Spinal cord (tissue), 10 donors: ENCODE data around the gene MVK. TPM values are rescaled to one million over a fixed set of nuclear protein-coding genes. Genes with fewer than 3 reads are reported as not detected.
A peak's percentile ranks its signal among the peaks of the same experiment; 100 is the strongest.
"Not testable (repeated sequence)": the region's sequence is repeated elsewhere in the genome, so short reads cannot be mapped to it uniquely, and the experiment has no call there.

ENCODE experiments used
- DNase-seq, 6 donors: peaks; one replicate each; pipeline versions ENCODE4 v3.0.0 to v3.0.0-alpha.2; 2013 to 2015; ENCODE audit warnings: low spot score in 6 of 6, low read depth in 4 of 6
- H3K27ac ChIP-seq: one replicate; pipeline ENCODE4 v1.5.1; 2013; ENCODE audit warnings: low read depth, low read length, control low read depth
- H3K27me3 ChIP-seq: one replicate; pipeline ENCODE4 v1.6.1; 2013; ENCODE audit warnings: low read length; ENCODE audit not compliant: control insufficient read depth, insufficient read depth
- H3K36me3 ChIP-seq: one replicate; pipeline ENCODE4 v1.6.1; 2013; ENCODE audit warnings: low read length; ENCODE audit not compliant: control insufficient read depth, insufficient read depth
- H3K4me1 ChIP-seq: one replicate; pipeline ENCODE4 v1.6.1; 2013; ENCODE audit warnings: low read length; ENCODE audit not compliant: control insufficient read depth, insufficient read depth
- H3K4me3 ChIP-seq: one replicate; pipeline ENCODE4 v1.5.1; 2013; ENCODE audit warnings: low read depth, low read length, control low read depth
- H3K9me3 ChIP-seq: one replicate; pipeline ENCODE4 v1.6.1; 2013; ENCODE audit warnings: low read length; ENCODE audit not compliant: control insufficient read depth, insufficient read depth
- WGBS: methylation state at CpG from one replicate; pipeline ENCODE4 v1.1.5; 2013; ENCODE audit warnings: missing lambda C conversion rate; ENCODE audit not compliant: insufficient coverage; 5-methylcytosine and 5-hydroxymethylcytosine counted together
- polyA plus RNA-seq, 2 donors: library from polyadenylated mRNA; unstranded; fragments of 120-200 nt; gene quantifications; one replicate each; pipeline ENCODE4 v1.2.1, GENCODE V29; 2013; ENCODE audit not compliant: insufficient read length in 2 of 2
- total RNA-seq, 2 donors: library from RNA; depleted of rRNA in 1 of 2; stranded (reverse); fragments of 120-200 nt in 1 of 2; fragments of >200 nt in 1 of 2; gene quantifications; one replicate each; pipeline versions ENCODE4 v1.2.3 to v1.2.4, GENCODE V29; 2013 to 2014
- donor health status: healthy.

The MVK gene
- total and polyA plus RNA-seq, 4 donors = 19.4 to 35.8 (median 25.6) TPM

- DNase-seq = no peak
- Histone ChIP-seq H3K4me3 (no peak overlapping the region), H3K9me3 (no peaks in the 10 kb centered on the region), H3K36me3 (peaks cover 22% of the 10 kb centered on the region), H3K27ac (no peak overlapping the region), H3K4me1 (peaks cover 26% of the 10 kb centered on the region), H3K27me3 (no peaks in the 10 kb centered on the region)
- 89% methylated on average over 7 of the region's 8 CpGs for WGBS
These were observed 28.0 kb downstream of the MVK start for GRCh38 chr12:109601557-109601956.

- not testable (repeated sequence) for H3K9me3 ChIP-seq, DNase-seq, H3K27ac ChIP-seq, H3K27me3 ChIP-seq, H3K4me3 ChIP-seq
- peaks cover 16% of the 10 kb centered on the region for H3K36me3 ChIP-seq
- no CpG with 5 or more reads among the region's 5 CpGs for WGBS
- H3K4me1 ChIP-seq = peaks cover 32% of the 10 kb centered on the region
These were observed 28.5 kb downstream of the MVK start for GRCh38 chr12:109602132-109602531.

- H3K4me3 ChIP-seq = no peak overlapping the region
- H3K4me1 ChIP-seq = peaks cover 19% of the 10 kb centered on the region
- no peaks in the 10 kb centered on the region for H3K27me3 ChIP-seq
- no peaks in the 10 kb centered on the region for H3K9me3 ChIP-seq
- H3K27ac ChIP-seq = no peak overlapping the region
- DNase-seq = no peak
- H3K36me3 ChIP-seq = peaks cover 6% of the 10 kb centered on the region
- WGBS = 89% methylated on average over 3 of the region's 3 CpGs
These were observed 30.6 kb downstream of the MVK start for GRCh38 chr12:109604132-109604585.

- 52% methylated on average over 5 of the region's 5 CpGs for WGBS
- no peaks in the 10 kb centered on the region for H3K27me3 ChIP-seq
- H3K4me3 ChIP-seq = no peak overlapping the region
- H3K4me1 ChIP-seq = peaks cover 19% of the 10 kb centered on the region
- H3K27ac ChIP-seq = no peak overlapping the region
- H3K36me3 ChIP-seq = peaks cover 2% of the 10 kb centered on the region
- no peak for DNase-seq
- H3K9me3 ChIP-seq = no peaks in the 10 kb centered on the region
These were observed 31.4 kb downstream of the MVK start for GRCh38 chr12:109605016-109605415.

- no peak overlapping the region for H3K4me3 ChIP-seq
- no peaks in the 10 kb centered on the region for H3K36me3 ChIP-seq
- no peak for DNase-seq
- no peak overlapping the region for H3K27ac ChIP-seq
- peaks cover 19% of the 10 kb centered on the region for H3K4me1 ChIP-seq
- H3K27me3 ChIP-seq = peaks cover 6% of the 10 kb centered on the region
- H3K9me3 ChIP-seq = no peaks in the 10 kb centered on the region
- WGBS = 82% methylated on average over 8 of the region's 13 CpGs
These were observed 32.1 kb downstream of the MVK start for GRCh38 chr12:109605599-109606228.

GRCh38 chr12:109606320-109607028, 32.9 kb downstream of the MVK start:
- Histone ChIP-seq H3K9me3 (no peaks in the 10 kb centered on the region), H3K27ac (no peak overlapping the region), H3K4me3 (no peak overlapping the region), H3K27me3 (peaks cover 6% of the 10 kb centered on the region), H3K4me1 (peaks cover 24% of the 10 kb centered on the region), H3K36me3 (no peaks in the 10 kb centered on the region)
- DNase-seq = peak in 2 of 6 donors; percentile 83 to 84
- 5% methylated on average over 30 of the region's 30 CpGs for WGBS

GRCh38 chr12:109607618-109608017, 34.0 kb downstream of the MVK start:
- peaks cover 28% of the 10 kb centered on the region for H3K4me1 ChIP-seq
- H3K27me3 ChIP-seq = peaks cover 12% of the 10 kb centered on the region
- H3K27ac ChIP-seq = no peak overlapping the region
- H3K36me3 ChIP-seq = no peaks in the 10 kb centered on the region
- 97% methylated on average over 3 of the region's 4 CpGs for WGBS
- no peak for DNase-seq
- no peaks in the 10 kb centered on the region for H3K9me3 ChIP-seq
- H3K4me3 ChIP-seq = no peak overlapping the region

GRCh38 chr12:109608270-109608669, 34.7 kb downstream of the MVK start:
- no peaks in the 10 kb centered on the region for H3K9me3 ChIP-seq
- peaks cover 17% of the 10 kb centered on the region for H3K27me3 ChIP-seq

GRCh38 chr12:109608793-109609192, 35.2 kb downstream of the MVK start:
- Histone ChIP-seq H3K36me3 (no peaks in the 10 kb centered on the region), H3K27me3 (peaks cover 22% of the 10 kb centered on the region), H3K4me3 (no peak overlapping the region), H3K9me3 (no peaks in the 10 kb centered on the region), H3K27ac (no peak overlapping the region), H3K4me1 (peaks cover 40% of the 10 kb centered on the region)
- no peak for DNase-seq
- WGBS = no CpG with 5 or more reads among the region's 3 CpGs

More at GRCh38 chr12:109608270-109608669, 34.7 kb downstream of the MVK start:
- no peak for DNase-seq
- Histone ChIP-seq H3K4me3 (no peak overlapping the region), H3K4me1 (peaks cover 35% of the 10 kb centered on the region), H3K36me3 (no peaks in the 10 kb centered on the region), H3K27ac (no peak overlapping the region)
- WGBS = 100% methylated on average over 1 of the region's 4 CpGs

GRCh38 chr12:109609342-109609741, 35.7 kb downstream of the MVK start:
- Histone ChIP-seq H3K4me1 (peaks cover 42% of the 10 kb centered on the region), H3K27me3 (peaks cover 24% of the 10 kb centered on the region), H3K9me3 (no peaks in the 10 kb centered on the region), H3K27ac (no peak overlapping the region), H3K4me3 (no peak overlapping the region), H3K36me3 (no peaks in the 10 kb centered on the region)
- no peak for DNase-seq
- 59% methylated on average over 2 of the region's 2 CpGs for WGBS
